ENCODE measurements around the gene TNFAIP3.

TNFAIP3 gene

GRCh38 chr6:137901454-137901853 lies 34.4 kb downstream of the TNFAIP3 start:
- no peak for DNase-seq (ENCODE audit: low read depth in 2 of 3, low spot score in 1 of 3)

DNA sequence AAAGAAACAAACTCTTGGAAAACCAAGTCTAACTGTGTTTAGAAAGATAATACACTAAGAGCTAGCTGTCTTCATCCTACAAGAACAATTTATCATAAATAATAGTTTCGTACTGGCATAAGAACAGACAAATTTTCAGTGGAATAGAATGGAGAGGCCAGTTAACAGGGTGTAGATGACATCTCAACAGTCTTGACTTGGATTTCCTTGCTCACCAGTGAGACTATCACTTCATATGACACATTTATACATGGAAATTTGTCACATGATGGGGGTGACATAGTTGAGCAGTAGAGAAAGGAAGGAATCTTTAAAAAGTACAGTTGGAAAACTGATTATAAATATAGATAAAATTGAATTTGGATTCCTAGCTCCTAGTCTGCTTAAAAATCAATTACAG lies 35.6 kb downstream of the TNFAIP3 start:
- no peak for DNase-seq (ENCODE audit: low read depth in 2 of 3, low spot score in 1 of 3)

GRCh38 chr6:137903274-137903932 lies 36.3 kb downstream of the TNFAIP3 start:
- no peak for DNase-seq (ENCODE audit: low read depth in 2 of 3, low spot score in 1 of 3)

DNA sequence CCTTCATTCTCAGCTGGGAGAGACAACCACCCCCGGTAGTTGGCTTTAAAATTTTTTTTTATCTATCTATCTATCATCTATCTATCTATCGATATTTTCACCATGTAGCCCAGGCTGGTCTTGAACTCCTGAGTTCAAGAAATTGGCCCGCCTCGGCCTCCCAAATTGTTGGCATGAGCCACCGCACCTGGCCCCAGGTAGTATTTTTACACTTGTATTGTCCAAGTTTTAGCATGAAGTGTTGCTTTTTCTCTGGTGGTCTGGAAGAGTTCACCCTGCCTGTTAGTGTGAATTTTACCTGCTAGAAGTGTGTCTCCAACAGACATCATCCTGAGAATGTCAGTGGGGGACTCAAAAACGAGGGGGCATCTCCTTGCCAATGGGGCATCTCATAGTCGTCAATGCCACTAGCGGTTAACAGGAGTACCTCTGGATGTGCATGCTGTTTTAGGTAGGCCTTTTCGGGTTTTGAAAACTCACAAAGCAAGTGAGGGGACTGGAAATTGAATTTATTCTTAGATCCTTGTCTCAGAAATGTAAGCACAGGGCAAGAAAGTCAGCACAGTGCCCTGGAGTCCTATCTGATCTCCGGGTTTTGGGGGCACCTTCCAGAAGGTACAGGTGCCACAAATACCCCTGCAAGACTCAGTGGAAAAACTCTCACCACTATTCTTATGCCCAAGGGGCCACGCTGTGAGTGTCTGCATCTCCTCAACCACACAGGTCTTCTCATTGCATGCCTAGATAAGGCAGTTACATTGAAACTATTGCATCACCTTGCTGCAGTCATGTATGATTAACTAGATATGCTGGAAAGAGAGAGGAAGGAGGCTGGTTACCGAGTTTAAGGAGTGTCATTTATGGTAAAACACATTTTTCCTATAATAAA lies 37.1 kb downstream of the TNFAIP3 start:
- DNase-seq (ENCODE audit: low read depth in 2 of 3, low spot score in 1 of 3): peak in 1 of 3 donors; percentile 48

DNA sequence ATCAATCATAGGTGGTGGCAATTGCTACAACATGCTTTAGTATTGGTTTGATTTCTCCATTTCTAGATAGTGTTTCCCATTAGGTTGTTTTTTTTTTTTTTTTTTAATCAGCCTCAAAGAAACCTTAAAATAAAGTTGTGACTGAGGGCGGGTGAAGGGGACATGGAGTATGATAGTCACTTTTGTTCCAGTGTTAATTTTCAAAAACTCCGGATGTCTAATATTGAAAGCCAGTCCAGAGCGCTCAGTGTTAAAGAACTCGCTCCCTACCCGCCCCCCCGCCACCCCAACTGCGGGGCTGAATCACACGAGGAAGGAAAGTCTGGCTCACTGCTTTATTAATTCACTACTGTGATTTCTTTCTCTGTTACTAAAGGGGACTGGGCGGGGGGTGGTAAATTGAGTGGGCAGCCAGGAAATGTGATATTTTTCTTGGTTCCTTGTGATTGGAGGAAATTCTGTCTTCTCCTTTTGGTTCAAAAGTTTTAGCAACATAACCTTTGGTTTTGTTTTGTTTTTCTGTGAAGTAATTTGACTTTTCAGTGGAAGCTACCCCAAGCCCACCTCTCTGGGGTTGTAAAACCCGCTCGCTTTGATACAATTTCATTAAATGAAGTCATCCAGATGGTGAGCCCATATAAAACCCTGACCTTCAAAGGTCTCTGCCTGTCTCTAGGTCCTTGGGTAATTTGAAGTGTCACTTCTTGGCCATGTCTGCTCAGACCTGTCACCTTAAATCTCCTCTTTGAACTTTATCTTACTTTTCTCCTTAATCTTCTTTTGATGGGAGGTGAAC lies 38.0 kb downstream of the TNFAIP3 start:
- peak; percentile 79 to 85 (median 85) for DNase-seq (ENCODE audit: low read depth in 2 of 3, low spot score in 1 of 3)

DNA sequence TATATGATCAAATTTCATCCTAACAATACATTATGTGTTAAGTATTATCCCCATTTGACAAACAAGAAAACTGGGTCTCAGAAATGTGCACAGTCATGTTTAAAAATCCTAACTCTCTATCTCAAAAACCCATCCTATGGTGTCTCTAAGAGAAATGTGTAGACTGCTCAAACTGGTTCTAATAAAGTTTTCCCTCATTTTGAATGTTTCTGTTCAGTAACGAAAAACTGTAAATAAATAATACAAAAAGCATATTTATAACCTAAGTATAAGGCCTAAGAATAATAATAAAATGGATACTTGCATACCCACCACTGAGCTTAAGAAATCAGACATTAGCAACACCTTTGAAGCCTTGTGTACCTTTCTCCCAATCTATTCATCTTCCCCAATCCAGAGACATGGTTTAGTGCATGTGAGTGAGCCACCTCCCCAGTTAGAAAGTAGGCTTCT lies 39.0 kb downstream of the TNFAIP3 start:
- no peak for DNase-seq (ENCODE audit: low read depth in 2 of 3, low spot score in 1 of 3)

GRCh38 chr6:137907170-137907569 lies 40.1 kb downstream of the TNFAIP3 start:
- DNase-seq (ENCODE audit: low read depth in 2 of 3, low spot score in 1 of 3): no peak

- no peak for DNase-seq (ENCODE audit: low read depth in 2 of 3, low spot score in 1 of 3)
Measured at GRCh38 chr6:137909533-137909932, 42.5 kb downstream of the TNFAIP3 start.

DNA sequence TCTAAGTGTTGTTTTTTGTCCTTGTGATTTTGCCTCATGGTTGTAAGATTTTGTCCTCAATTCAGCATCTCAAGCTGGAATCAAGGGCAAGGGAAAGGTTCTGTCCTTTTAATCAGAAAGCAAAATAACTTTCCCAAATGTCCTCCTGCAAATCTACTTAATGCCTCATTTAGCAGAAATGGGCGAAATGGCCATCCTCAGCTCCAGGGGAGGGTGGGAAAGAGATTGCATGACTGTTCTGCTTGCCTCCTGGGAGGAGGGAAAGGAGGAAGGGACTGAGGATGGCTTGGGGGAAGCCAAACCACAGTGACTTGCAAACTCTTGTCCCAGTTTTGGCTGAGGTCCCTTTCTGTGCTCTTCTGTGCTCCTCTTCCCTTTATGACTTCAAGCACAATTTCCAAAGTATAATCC lies 43.4 kb downstream of the TNFAIP3 start:
- no peak for DNase-seq (ENCODE audit: low read depth in 2 of 3, low spot score in 1 of 3)

DNA sequence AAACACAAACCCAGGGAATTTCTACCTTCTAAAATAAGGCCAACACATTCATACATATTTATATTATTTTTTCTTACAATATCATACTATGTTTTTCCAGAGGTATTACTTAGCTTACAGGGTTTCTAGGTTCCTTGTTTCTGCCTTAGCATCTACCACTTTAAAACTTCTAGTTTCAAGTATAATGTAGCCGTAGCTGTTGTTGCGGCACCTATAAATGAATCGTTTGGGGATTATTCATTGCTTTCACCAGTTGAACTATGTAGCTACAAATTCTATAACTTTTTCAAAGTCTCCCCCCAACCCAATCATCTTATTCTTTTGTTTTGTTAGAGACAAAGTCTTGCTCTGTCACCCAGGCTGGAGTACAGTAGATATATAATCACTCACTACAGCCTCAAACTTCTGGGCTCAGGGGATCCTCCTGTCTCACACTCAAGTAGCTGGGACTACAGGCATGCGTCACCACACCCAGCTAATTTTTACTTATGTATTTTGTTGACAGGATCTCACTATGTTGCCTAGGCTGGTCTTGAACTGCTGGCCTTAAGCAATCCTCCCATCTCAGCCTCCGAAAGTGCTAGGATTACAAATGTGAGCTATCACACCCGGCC lies 43.9 kb downstream of the TNFAIP3 start:
- no peak for DNase-seq (ENCODE audit: low read depth in 2 of 3, low spot score in 1 of 3)

GRCh38 chr6:137911675-137912191 lies 44.7 kb downstream of the TNFAIP3 start:
- no peak for DNase-seq (ENCODE audit: low read depth in 2 of 3, low spot score in 1 of 3)

GRCh38 chr6:137912813-137913212 lies 45.8 kb downstream of the TNFAIP3 start:
- no peak for DNase-seq (ENCODE audit: low read depth in 2 of 3, low spot score in 1 of 3)

DNA sequence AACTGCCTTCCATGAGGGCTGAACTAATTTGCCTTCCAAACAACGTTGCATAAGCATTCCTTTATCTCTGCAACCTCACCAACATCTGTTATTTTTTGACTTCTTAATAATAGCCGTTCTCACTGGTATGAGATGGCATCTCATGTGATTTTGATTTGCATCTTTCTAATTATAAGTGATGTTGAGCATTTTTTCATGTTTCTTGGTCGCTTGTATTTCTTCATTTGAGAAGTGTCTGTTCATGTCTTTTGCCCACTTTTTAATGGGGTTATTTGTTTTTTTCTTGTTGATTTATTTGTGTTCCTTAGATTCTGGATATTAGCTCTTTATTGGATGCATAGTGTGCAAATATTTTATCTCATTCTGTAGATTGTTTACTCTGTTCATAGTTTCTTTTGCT lies 46.4 kb downstream of the TNFAIP3 start:
- DNase-seq (ENCODE audit: low read depth in 2 of 3, low spot score in 1 of 3): no peak

DNA sequence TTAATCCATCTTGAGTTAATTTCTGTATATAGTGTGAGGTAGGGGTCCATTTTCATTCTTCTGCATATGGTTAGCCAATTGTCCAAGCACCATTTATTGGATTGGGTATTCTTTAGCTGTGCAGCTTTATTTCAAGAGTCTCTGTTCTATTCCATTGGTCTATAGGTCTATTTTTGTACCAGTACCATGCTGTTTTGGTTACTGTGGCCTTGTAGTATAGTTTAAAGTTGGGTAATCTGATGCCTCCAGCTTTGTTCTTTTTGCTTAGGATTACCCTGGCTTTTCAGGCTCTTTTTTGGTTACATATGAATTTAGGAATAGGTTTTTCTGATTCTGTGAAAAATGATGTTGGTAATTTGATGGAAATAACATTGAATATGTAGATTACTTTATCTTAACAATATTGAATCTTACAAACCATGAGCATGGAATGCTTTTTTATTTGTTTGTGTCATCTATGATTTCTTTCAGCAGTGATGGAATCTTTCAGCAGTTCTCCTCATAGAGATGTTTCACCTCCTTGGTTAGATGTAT lies 47.0 kb downstream of the TNFAIP3 start:
- DNase-seq (ENCODE audit: low read depth in 2 of 3, low spot score in 1 of 3): no peak

GRCh38 chr6:137914530-137915193 lies 47.6 kb downstream of the TNFAIP3 start:
- DNase-seq (ENCODE audit: low read depth in 2 of 3, low spot score in 1 of 3): no peak

- DNase-seq (ENCODE audit: low read depth in 2 of 3, low spot score in 1 of 3): no peak
Measured at GRCh38 chr6:137915790-137916189, 48.7 kb downstream of the TNFAIP3 start.

- no peak for DNase-seq (ENCODE audit: low read depth in 2 of 3, low spot score in 1 of 3)
Measured at GRCh38 chr6:137917551-137918325, 50.7 kb downstream of the TNFAIP3 start.

GRCh38 chr6:137919502-137919823 lies 52.4 kb downstream of the TNFAIP3 start:
- no peak for DNase-seq (ENCODE audit: low read depth in 2 of 3, low spot score in 1 of 3)
